Calu3 (cell line): ENCODE data around the gene ARFIP1. TPM values are rescaled to one million over a fixed set of nuclear protein-coding genes. Genes with fewer than 3 reads are reported as not detected.

Source experiments
- BruUV-seq: library from RNA; stranded (reverse); fragments of 400-500 nt; replicated peaks from 2 replicates; lab custom pipeline; 2021; lab: Mats Ljungman, UMichigan
- CTCF ChIA-PET: fragments of 300-600 bp; sonication (Branson Sonifier 250); formaldehyde crosslinking; loops from one replicate; lab custom pipeline; 2022; ENCODE audit warnings: antibody characterized with exemption; lab: Charles Lee
- DNase-seq: peaks from one replicate; pipeline ENCODE4 v3.0.0; 2022
- H3K27ac Mint-ChIP-seq: one replicate; pipeline ENCODE4 v1.8.0; 2022; ENCODE audit warnings: mixed read lengths; ENCODE audit not compliant: unreplicated experiment
- H3K27me3 Mint-ChIP-seq: one replicate; pipeline ENCODE4 v1.8.0; 2022; ENCODE audit warnings: mixed read lengths; ENCODE audit not compliant: unreplicated experiment
- H3K36me3 Mint-ChIP-seq: one replicate; pipeline ENCODE4 v1.8.0; 2022; ENCODE audit warnings: mild to moderate bottlenecking, moderate library complexity, mixed read lengths; ENCODE audit not compliant: insufficient read depth, unreplicated experiment
- H3K4me1 Mint-ChIP-seq: one replicate; pipeline ENCODE4 v1.8.0; 2022; ENCODE audit warnings: mild to moderate bottlenecking, low read depth, mixed read lengths; ENCODE audit not compliant: unreplicated experiment
- H3K4me3 Mint-ChIP-seq: one replicate; pipeline ENCODE4 v1.8.0; 2022; ENCODE audit warnings: mild to moderate bottlenecking, low read depth, moderate library complexity, mixed read lengths; ENCODE audit not compliant: unreplicated experiment
- H3K9me3 Mint-ChIP-seq: one replicate; pipeline ENCODE4 v1.8.0; 2022; ENCODE audit warnings: low read depth, mixed read lengths; ENCODE audit not compliant: unreplicated experiment
- intact Hi-C: fragments of 100-400 bp; cut with micrococcal nuclease; formaldehyde crosslinking; loops from one replicate; pipeline ENCODE4 v1.10.0; 2022; ENCODE audit not compliant: unreplicated experiment
- total RNA-seq: library from RNA; stranded (reverse); gene quantifications from 2 replicates; pipeline ENCODE4 v1.2.3, GENCODE V29; 2022
- TF ChIP-seq, protein P1 (sequence below): fragments of 200-600 bp; IDR thresholded peaks from one replicate; pipeline ENCODE4 v1.8.0; 2022; ENCODE audit warnings: antibody characterized with exemption; ENCODE audit not compliant: unreplicated experiment

The ARFIP1 gene
- total RNA-seq, 1 experiment from 2014 or later: 35.5 TPM

- peaks cover 17% of the 10 kb centered on the region for H3K4me1 Mint-ChIP-seq
- H3K36me3 Mint-ChIP-seq: peaks cover 32% of the 10 kb centered on the region
- DNase-seq: no peak
- no peak overlapping the region for H3K27ac Mint-ChIP-seq
- TF ChIP-seq, protein P1, sequence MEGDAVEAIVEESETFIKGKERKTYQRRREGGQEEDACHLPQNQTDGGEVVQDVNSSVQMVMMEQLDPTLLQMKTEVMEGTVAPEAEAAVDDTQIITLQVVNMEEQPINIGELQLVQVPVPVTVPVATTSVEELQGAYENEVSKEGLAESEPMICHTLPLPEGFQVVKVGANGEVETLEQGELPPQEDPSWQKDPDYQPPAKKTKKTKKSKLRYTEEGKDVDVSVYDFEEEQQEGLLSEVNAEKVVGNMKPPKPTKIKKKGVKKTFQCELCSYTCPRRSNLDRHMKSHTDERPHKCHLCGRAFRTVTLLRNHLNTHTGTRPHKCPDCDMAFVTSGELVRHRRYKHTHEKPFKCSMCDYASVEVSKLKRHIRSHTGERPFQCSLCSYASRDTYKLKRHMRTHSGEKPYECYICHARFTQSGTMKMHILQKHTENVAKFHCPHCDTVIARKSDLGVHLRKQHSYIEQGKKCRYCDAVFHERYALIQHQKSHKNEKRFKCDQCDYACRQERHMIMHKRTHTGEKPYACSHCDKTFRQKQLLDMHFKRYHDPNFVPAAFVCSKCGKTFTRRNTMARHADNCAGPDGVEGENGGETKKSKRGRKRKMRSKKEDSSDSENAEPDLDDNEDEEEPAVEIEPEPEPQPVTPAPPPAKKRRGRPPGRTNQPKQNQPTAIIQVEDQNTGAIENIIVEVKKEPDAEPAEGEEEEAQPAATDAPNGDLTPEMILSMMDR: no peak
- H3K9me3 Mint-ChIP-seq: no peaks in the 10 kb centered on the region
- CTCF ChIA-PET: no interaction called here
- no peak overlapping the region for H3K4me3 Mint-ChIP-seq
- intact Hi-C loops: no loop called here
- no peaks in the 10 kb centered on the region for H3K27me3 Mint-ChIP-seq
- BruUV-seq: no TSS peak
Observed at GRCh38 chr4:152777488-152777887, 2.3 kb upstream of the ARFIP1 start.

- peaks cover 24% of the 10 kb centered on the region for H3K4me1 Mint-ChIP-seq
- H3K27ac Mint-ChIP-seq: peak overlapping the region; percentile 83
- CTCF ChIA-PET: interaction anchor here (0.6 to 0.8 kb wide), 2 partner anchors 21 to 353 kb away, joined by 3 to 4 read pairs; no protein-coding TSS in a partner anchor
- H3K27me3 Mint-ChIP-seq: no peaks in the 10 kb centered on the region
- H3K36me3 Mint-ChIP-seq: peaks cover 32% of the 10 kb centered on the region
- intact Hi-C loops: no loop called here
- H3K9me3 Mint-ChIP-seq: no peaks in the 10 kb centered on the region
- peak overlapping the region; percentile 97 for H3K4me3 Mint-ChIP-seq
- TF ChIP-seq, protein P1: no peak
- DNase-seq: peak; percentile 2
- TSS peak; percentile 52 for BruUV-seq
Observed at GRCh38 chr4:152778656-152779512, 870 bp upstream of the ARFIP1 start.

- BruUV-seq: TSS peak; percentile 51
- CTCF ChIA-PET: no interaction called here
- no peak for DNase-seq
- H3K27ac Mint-ChIP-seq: peak overlapping the region; percentile 83
- H3K4me1 Mint-ChIP-seq: peaks cover 32% of the 10 kb centered on the region
- TF ChIP-seq, protein P1: no peak
- H3K4me3 Mint-ChIP-seq: peak overlapping the region; percentile 97
- no peaks in the 10 kb centered on the region for H3K27me3 Mint-ChIP-seq
- peaks cover 32% of the 10 kb centered on the region for H3K36me3 Mint-ChIP-seq
- intact Hi-C loops: loop anchor here (10.0 kb wide), 1 partner anchor 154 kb away; the partner anchor contains the start of gene FHDC1
- no peaks in the 10 kb centered on the region for H3K9me3 Mint-ChIP-seq
Observed at GRCh38 chr4:152780267-152780778, 569 bp downstream of the ARFIP1 start.

DNA sequence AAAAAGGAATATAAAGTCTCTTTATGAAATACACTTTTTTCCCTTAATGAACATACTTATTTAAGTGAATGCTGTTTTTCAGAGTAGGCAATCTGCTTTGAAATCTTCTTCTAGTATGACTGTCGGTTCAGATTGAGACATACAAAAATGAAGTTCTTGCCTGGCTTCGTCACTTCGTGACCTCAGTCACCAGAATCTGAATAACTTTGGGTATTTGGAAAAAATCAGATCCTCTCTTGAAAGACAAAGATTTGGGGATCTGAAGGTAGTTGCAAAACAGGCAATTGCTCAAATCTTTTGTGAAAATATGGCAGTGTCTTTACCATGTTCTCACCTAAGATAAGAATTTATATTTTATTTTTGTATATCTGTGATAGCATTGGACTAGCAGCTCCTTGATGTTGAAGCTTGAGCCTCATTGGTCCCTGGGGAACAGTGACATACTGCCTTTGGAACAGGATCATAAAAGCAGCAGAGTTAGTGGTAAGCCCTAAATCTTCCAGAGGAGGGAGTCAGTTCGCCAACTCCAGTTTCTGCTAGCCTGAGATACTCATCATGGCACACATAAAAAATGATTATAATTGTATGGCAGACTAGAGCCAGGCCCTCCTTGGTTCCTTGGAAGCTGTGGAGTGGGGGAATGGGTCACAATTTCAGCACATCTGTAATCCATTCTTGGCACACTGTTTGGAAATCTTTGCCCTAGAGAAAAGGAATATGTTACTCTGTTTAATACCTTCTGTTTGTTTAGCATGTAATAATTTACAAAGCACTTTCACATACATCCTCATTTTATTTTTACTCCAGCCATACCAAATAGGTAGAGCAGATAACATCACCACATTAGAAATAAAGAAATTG, 5.0 kb downstream of the ARFIP1 start:
- peaks cover 19% of the 10 kb centered on the region for H3K36me3 Mint-ChIP-seq

More for the DNA sequence above, 5.0 kb downstream of the ARFIP1 start:
- peak; percentile 5 for DNase-seq
- peaks cover 35% of the 10 kb centered on the region for H3K4me1 Mint-ChIP-seq
- no TSS peak for BruUV-seq
- H3K27ac Mint-ChIP-seq: no peak overlapping the region
- H3K9me3 Mint-ChIP-seq: no peaks in the 10 kb centered on the region
- H3K4me3 Mint-ChIP-seq: no peak overlapping the region
- H3K27me3 Mint-ChIP-seq: no peaks in the 10 kb centered on the region
- CTCF ChIA-PET: no interaction called here
- TF ChIP-seq, protein P1: no peak
- intact Hi-C loops: loop anchor here (10.0 kb wide), 1 partner anchor 150 kb away; the partner anchor contains the start of gene FHDC1
